Islet of Langerhans (tissue), 1 donor: ENCODE data around the gene ACTL8.

ENCODE experiments used
- FAIRE-seq: peaks from one replicate; lab custom pipeline; 2011; peaks lifted over from hg19 to GRCh38; lab: Jason Lieb, UNC

The ACTL8 gene

DNA sequence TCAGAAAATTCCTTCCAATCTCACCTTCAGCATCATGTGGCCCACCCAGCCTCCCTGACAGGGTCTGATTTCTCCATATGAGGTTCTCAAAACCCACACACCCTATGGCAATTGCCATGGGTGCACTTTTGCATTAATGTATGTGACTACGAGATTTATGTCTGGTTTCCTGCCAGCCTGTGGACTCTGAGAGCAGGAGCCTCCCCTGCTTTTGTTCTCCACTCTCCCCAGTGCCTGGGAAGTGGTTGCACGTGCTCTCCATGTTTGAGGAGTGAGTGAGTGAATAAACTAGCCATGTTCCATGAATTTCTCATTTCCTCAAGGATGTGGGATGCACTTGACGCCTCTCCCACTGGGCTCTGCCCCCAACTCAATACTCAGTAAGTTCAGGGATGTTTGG, 91.2 kb downstream of the ACTL8 start:
- FAIRE-seq, result no peak

DNA sequence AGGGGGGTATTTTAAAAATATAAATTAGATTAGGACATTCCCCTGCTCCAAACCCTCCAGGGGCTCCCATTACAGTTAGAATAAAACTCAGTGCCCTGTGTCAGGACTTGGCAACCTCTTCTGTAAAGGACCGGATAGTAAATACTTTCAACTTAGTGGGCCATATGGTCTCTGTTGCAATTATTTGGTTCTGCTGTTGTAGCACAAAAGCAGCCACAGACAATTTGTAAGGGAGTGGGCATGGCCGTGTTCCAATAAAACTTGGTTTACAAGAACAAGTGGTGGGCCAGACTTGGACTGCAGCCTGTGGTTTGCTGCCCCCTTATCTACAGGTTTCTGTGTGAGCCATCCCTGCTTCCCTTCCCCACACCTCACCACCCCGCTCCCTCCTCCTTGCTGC, 92.0 kb downstream of the ACTL8 start:
- FAIRE-seq, result no peak

DNA sequence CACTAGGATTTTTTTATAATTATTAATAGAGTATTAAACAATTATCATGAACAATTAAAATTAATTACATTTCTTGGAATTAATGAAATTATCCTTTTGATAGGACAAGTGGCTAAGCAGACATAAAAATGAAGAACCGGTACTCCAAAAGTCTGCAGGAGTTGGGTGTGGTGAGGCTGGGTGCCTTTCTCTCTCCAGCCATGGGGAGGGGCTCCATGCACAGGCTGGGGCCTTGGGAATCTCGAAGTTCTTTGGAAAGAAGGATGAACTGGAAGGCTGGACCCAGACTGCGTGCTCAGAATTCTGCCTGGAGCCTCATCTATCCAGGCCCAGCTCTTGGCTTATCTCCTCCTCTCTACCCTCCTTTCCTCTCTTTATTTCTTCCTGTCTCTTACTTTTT, 94.1 kb downstream of the ACTL8 start:
- FAIRE-seq, result no peak

DNA sequence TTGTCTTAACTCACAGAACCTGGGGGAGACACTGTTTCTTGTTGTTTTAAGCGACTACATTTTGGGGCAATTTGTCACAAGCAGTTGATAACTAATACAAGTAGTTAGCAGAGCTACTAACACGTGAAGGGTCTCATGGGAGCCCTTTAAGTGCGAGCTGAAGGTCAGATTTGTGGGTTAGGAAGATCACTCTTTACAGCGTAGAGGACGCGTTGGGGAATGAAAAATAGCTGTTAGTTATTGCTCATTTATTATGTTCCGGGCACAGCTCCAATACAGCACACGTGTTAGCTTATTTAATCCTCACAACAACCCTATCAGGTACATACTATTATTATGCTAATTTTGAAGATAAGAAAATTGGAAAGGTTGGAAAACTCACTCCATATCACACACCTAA, 95.9 kb downstream of the ACTL8 start:
- no peak for FAIRE-seq

DNA sequence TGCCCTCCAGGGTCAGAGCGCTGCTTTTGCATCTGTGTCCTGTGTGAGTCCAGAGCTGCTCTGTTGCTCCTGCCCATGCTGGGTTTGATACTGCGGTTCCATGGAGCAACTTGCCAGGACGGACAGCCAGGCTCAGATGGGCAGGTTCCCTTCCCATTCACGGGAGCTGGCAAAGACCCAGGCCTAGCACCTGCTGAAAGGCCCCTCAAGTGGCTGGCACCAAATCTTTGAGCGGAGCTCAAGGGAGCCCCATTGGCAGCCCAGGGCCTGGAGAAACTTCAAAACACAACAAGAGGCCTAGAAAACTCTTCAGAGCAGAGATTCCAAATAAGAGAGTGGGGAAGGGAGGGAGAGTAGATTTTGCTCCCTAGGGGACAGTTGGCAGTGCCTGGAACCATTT, 97.2 kb downstream of the ACTL8 start:
- FAIRE-seq, result no peak

DNA sequence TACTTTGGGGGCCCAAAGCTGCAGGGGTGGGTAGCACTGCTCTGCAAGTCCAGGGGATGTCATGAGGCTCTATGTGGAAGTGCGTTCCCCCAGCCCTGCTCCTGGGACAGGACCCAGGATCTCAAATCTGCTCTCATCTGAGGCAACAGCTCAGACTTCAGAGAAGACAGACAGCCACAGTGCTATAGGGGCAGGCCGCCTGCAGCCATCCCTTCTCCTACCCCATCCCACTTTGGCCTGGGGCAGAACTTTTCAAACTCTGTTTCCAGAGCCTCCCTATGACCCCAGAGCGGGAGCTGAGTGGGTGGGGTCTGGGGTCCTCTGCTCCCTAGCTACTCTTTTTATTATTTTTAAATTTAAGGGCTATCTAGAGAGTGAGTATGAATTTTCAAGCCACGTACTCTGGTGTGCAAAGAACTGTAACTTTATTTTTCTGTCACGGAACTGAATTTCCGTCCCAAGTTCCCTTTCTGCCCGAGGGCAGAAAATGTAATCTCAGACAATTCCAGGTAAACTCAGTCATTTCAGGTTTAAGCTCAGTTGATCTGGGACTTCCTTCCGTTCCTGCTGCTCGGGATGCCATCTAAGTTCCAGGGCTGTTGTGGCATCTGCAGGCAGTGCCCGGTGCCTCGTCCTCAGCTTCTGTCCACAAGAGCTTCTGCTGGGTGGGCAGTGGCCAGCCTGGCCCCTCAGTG, 98.3 kb downstream of the ACTL8 start:
- FAIRE-seq, result no peak

DNA sequence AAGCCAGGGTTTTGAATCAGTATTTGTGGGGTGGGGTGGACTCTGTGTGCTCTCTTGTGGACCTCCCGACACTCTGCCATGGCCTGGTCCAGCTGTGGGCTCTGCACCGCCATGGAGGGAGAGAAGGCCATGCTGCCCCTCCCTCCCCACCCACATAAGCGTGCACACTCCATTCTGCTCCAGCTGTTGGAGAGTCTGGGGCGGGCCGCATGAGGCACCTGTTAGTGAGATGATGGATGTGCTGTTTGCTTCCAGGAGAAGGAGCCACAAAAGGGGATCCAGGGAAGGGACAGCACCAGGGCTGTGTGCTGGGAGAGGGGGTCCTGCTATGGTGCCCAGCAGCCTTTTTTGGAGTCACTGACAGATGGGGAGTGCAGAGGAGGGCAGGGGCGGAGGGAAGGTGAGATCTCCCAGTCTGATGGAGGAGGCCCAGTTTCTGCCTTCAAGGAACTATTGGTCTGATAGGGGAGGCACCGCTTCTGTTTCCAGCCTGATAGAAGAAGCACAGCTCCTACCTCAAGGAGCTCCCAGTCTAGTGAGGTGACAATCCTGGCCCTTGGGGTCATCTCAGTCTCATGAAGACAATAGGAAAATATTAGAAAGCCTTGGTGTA, 101.5 kb downstream of the ACTL8 start:
- no peak for FAIRE-seq

DNA sequence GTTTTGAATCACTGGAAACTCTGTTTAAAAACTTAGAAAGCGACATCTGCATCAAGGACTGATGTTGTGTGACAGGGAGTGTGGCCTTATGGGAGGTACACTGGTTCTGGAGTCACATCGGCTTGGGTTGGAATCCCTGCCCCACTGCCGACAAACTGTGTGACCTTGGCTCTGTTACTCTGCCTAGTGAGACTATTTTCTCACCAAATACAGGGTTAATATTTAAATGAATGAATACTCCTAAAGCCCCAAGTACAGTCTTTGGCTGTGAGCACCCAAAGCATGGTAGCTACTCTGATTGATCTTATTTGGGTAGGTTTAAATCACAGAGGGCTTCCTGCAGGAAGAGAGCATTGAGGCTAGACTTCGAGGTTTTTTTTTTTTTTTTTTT, 102.0 kb downstream of the ACTL8 start:
- no peak for FAIRE-seq

DNA sequence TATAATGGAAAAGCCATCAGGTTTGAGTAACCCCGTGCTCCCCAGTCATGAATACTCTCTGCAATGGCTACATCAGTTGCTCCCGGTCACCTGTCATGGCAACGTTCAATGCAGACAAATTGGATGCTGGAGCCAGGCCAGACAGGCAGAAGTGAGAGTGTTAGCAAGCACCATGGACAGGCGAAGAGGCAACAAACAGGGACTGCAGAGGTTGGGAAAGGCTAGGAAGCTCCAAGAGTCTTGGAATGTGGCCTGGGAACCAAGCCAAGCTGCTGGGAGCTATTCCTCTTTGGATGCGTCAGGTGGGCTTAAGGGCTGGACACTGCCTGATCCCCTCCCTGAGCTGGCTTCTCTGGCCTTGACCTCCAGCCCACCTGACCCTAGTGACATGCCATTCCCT, 102.9 kb downstream of the ACTL8 start:
- no peak for FAIRE-seq

DNA sequence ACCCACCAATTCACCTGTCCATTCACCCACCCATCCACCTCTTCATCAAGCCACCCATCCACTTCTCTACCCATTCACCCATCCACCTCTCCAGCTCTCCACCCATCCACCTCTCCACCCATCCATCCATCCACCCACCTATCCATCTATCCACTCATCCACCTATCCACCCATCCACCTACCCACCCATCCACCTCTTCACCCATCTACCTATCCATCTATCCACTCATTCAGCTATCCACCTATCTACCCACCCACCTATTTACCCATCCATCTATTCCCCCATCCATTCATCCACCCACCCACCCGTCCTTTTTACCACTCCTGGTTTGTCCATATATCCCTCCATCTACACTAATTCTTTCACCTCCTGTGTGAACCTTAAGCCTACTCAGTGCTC, 105.7 kb downstream of the ACTL8 start:
- no peak for FAIRE-seq

DNA sequence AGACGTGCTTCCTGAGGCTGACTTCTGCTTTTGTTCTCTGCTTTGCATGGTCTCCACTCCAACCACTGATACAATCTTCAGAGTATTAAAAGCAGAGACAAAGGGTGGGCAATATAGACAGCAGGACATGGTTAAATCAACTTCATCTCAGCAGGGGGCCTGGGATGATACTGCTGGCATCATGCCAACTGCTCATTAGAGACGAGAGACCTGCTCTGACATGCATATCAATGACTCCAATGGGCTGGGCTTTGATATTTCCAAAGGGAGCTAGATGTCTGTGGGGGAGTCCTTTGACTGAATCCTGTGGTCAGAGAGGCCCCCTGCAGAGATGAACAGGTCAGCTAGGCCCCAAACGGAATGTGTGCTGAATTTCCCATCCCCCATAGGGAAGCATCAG, 106.6 kb downstream of the ACTL8 start:
- FAIRE-seq, result no peak

DNA sequence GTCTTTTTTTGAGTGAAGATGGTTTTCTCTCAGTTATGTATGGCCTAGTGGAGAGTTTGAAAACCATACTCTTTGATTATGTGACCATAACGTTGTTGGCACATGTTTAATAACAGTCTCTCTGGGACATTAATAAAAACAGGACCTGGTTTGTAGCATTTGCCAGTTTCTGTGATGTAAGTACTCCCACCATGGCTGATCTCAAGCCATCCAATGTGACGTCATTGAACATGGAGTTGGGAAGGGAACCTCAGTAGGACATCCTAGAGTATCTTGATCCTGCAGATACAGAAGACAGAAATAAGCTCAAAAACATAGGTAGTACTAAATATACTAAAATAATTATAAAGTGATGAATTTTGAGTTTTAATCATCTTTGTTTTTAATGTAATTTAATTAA, 107.0 kb downstream of the ACTL8 start:
- FAIRE-seq, result no peak

DNA sequence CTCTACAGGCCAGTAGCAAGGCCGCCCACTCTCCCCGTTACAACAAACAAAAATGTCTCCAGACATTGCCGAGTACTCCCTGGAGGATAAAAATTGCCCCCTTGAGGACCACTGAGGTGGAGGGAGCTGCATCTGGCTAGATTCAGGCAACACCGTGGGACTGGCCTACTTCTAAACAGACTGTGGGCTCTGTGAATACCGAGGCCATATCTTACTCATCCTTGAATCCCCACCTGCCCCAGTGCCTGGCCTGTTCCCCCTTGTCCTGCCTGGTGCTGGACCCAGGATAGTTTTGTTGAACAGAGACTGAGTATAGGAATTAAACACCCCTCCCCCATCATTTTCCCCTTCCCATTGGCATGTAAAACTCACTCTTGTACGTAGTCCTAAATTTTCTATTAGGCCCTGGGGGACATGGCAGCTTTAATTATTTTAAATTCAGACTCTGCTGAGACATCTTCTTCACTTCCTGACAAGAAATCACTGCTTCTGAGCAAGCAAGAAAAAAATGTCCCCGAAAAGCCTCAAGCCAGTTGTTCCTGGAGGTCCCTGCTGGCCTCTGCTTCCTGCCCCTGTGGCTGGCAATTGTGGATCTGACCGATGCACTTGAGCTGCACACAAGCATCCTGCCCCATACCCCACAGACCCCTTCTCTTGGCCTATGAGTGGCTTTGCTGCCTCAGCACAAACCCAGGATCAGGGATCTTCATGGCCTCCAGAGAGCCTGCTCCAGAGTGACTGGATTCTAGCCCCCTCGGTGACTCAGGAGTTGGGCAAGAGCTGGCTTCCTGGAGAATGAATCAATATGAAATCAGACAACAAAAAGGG, 111.0 kb downstream of the ACTL8 start:
- no peak for FAIRE-seq

DNA sequence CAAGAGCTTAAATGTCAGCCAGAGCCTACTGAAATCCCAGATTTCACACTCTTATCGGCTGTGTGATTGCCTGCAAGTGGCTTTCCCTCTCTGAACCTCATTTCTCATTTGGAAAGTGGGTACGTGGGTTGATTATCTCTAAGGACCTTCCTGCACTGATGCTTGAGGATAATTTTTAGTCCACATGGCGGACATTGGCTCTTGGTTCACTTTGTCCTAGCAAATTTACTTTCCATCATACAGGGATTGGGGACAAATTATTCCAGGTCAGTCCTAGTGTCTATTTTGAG, 111.6 kb downstream of the ACTL8 start:
- FAIRE-seq, result no peak

DNA sequence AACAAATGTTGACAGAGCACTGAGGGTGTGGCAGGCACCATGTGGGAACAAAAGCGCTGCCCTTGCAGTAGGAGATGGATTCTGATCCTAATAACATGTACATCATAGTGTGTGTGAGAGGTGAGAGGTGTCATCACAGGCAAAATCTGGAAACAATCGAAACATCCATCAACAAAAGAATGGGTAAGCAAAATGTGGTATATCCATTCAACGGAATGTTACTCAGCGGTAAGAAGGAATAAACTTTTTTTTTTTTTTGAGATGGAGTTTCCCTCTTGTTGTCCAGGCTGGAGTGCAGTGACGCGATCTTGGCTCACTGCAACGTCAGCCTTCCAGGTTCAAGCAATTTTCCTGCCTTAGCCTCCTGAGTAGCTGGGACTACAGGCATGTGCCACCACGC, 112.3 kb downstream of the ACTL8 start:
- no peak for FAIRE-seq

DNA sequence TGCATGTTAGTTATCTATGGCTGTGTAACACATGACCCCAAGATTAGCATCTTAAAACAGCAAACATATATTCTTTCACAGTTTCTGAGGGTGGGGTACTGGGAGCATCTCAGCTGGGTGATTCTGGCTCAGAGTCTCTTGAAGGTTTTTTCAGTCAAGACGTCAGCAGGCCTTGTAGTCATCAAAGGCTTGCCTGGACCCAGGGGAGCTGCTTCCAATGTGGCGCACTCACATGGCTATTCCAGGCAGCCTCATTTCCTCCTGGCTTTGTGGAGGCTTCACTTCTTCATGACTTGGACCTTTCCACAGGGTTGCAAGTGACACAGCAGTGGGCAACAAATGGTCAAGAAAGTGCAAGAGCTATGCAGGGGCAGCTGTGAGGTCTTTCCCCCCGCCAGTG, 114.7 kb downstream of the ACTL8 start:
- no peak for FAIRE-seq

DNA sequence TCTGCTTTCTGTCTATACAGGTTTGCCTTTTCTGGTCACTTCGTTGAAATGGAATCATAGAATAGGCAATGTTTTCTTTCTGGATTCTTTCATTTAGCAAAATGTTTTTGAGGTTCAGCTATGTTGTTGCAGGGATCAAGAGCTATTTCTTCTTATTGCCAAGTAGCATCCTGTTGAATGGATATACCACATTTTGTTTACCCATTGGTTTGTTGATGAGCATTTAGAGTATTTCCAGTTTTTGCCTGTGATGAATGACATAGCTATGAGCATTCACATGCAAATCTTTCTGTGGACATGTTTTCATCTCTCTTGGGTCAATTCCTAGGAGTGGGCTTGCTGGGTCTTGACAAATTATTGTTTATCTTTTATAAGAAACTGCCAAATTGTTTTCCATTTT, 115.5 kb downstream of the ACTL8 start:
- FAIRE-seq, result no peak

DNA sequence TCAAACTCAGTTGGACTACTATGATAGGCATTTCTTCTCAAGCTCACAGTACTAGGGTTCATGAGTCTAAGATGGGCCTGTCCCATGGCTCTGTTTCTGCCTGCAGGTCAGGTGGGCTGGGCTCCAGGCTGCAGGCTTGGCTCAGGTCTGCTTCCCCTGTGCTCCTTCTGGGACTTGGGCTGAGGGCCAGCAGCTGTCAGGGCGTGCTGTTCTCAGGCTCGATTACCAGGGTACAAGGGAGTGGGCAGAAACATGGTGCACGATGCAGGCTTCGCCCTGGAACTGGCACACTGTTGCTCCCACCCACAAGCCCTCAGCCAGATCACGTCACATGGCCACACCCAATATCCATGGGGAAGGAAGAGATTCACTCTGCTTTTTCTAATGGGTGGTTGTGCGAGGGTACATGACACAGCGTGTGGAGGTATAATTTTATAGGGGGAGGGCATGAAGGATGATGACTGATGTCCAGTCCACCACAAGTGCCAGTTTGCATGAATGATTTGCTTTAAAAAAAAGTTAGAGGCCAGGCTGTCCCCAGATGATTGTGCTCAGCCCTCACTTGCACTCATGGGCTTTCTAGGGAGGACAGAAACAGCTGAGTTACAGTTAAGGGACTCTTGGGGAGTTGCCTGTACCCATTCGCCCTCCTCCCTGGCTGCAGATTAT, 118.0 kb downstream of the ACTL8 start:
- FAIRE-seq, result no peak

DNA sequence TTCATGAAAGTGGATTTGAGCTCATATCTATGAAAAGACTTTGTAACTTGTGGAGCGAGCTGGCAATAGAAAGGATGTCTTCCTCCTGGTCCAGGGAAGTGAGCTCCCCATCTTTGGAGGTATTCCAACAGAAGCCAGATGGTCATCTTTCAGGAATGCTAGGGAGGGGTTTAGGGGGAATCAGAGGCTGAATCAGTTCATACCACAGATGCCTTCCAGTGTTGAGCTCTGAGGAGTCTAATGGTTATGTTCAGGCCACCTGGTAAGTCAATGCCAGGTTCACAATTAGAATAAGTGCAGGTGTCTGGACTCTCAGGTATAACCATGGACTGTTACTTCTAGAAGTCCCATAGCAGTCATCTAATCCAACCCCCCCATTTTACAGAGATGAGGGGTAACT, 119.1 kb downstream of the ACTL8 start:
- FAIRE-seq, result no peak

DNA sequence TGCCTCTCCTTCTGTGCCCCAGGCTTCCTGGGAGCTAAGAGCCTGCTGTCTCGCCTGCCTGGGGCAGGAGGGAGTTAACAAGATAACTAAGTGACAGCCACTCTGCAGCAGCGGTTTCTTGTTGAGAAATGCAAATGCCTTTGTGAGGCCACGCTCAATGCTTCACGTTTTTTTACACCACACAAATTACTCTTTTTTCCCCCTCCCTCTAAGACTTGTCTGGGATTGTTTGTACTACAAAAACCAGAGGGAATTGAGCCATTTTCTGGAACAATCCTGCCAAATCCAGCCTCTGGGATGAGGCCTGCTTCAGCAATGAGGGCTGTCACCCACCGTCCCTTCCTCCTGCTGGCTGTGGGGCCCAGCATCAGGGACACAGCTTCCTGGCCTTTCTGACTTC, 119.6 kb downstream of the ACTL8 start:
- FAIRE-seq, result no peak

DNA sequence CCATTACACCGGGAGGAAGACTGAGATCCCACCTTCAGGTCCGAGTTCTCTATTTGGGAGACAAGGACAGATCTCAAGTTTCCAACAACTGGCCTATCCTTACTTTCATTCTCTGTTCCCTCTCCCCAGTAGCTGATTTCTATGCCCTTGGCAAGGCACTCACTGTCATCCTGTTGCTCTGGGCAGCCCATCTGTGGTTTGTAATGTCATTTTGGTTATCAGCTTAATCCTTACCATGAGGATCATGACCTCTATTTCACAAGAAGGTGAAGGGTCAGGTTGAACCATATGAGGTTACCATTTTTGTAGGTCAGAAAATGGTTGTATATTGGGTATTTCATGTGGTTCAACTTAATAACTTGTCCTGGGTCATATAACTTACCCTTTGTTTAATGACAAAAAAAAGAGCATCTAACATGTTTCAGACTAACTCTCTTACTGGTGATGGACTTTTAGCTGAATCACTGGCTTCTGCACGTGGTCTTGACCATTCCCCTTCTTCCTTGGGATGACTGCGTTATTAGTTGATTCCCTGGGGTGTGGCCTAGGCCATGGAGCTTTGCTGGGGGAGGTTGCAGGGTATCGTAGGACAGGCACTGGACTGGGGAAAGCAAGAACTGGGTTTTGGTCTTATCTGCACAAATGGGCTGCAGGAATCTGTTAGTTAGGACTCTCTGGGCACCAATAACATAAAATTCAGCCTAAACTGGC, 120.2 kb downstream of the ACTL8 start:
- no peak for FAIRE-seq

DNA sequence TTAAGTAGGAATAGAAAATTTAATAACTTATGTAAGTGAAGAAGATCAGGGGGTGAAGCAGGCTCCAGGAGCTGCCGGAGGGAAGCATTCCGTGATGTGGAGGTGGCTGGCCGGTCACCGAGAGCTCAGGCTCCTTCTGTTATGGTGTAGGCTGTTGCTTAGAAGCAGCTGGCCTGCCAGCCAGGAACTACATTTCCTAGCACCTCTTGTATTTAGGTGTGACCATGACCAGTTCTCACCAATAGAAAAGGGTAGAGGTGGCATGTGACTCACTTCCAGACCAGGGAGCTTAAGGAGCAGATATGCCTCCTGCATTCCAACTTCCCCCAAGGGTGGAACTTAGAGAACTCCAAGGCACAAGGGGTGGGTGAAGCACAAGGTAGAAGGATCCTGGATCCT, 120.7 kb downstream of the ACTL8 start:
- FAIRE-seq, result no peak
